ENCODE measurements around the gene RLF. TPM values are rescaled to one million over a fixed set of nuclear protein-coding genes. Genes with fewer than 3 reads are reported as not detected.

The RLF gene
- total and polyA plus RNA-seq, 9 of the 15 experiments (the other 6 are each of a cell fraction or from before 2014, with no cell fraction given): 3.6 to 35.0 (median 21.2) TPM

- TF ChIP-seq ZNF318 (IDR thresholded peaks at IDR 0.05; ENCODE audit: borderline replicate concordance in 1 of 2, low read depth in 1 of 2) (0 out of 4 replicates have a peak, but pooled peaks of 1 of the 2 experiments have one; percentile 64), ZNF239 (CRISPR knock-in tag; IDR thresholded peaks at IDR 0.05) (peak; percentile 25; the same call in 1 of the 2 replicates), YBX1 (IDR thresholded peaks at IDR 0.05) (no peak), TEAD4 (IDR thresholded peaks at IDR 0.05; ENCODE audit: low read length) (peak; percentile 24; the same call in 1 of the 2 replicates), TEAD4 (CRISPR knock-in tag; IDR thresholded peaks at IDR 0.05; ENCODE audit: borderline replicate concordance) (no peak), ATF7 (IDR thresholded peaks at IDR 0.05) (peak; percentile 30), MTF1 (CRISPR knock-in tag; IDR thresholded peaks at IDR 0.05; ENCODE audit: borderline replicate concordance) (no peak), SMC3 (conservative IDR thresholded peaks at IDR 0.05; ENCODE audit: insufficient read depth, low read depth, low read length) (peak; percentile 71), CTCFL (IDR thresholded peaks at IDR 0.05; ENCODE audit: borderline replicate concordance, insufficient read depth, low read depth, low read length, poor library complexity, severe bottlenecking) (no peak), NCOA6 (IDR thresholded peaks at IDR 0.05) (no peak), ELF2 (CRISPR knock-in tag; IDR thresholded peaks at IDR 0.05) (peak; percentile 40; the same call in 1 of the 2 replicates), DPF2 (IDR thresholded peaks at IDR 0.05) (peak; percentile 34; the same call in 1 of the 2 replicates)
- TF ChIP-seq, protein P1, sequence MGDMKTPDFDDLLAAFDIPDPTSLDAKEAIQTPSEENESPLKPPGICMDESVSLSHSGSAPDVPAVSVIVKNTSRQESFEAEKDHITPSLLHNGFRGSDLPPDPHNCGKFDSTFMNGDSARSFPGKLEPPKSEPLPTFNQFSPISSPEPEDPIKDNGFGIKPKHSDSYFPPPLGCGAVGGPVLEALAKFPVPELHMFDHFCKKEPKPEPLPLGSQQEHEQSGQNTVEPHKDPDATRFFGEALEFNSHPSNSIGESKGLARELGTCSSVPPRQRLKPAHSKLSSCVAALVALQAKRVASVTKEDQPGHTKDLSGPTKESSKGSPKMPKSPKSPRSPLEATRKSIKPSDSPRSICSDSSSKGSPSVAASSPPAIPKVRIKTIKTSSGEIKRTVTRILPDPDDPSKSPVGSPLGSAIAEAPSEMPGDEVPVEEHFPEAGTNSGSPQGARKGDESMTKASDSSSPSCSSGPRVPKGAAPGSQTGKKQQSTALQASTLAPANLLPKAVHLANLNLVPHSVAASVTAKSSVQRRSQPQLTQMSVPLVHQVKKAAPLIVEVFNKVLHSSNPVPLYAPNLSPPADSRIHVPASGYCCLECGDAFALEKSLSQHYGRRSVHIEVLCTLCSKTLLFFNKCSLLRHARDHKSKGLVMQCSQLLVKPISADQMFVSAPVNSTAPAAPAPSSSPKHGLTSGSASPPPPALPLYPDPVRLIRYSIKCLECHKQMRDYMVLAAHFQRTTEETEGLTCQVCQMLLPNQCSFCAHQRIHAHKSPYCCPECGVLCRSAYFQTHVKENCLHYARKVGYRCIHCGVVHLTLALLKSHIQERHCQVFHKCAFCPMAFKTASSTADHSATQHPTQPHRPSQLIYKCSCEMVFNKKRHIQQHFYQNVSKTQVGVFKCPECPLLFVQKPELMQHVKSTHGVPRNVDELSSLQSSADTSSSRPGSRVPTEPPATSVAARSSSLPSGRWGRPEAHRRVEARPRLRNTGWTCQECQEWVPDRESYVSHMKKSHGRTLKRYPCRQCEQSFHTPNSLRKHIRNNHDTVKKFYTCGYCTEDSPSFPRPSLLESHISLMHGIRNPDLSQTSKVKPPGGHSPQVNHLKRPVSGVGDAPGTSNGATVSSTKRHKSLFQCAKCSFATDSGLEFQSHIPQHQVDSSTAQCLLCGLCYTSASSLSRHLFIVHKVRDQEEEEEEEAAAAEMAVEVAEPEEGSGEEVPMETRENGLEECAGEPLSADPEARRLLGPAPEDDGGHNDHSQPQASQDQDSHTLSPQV (IDR thresholded peaks at IDR 0.05): 0 out of 2 replicates have a peak, but pooled peaks have one; percentile 41
Observed at GRCh38 chr1:40153073-40153770, 8.0 kb upstream of the RLF start (continued).
